Measurements from ENCODE around the gene OR8S1.

OR8S1 gene

DNA sequence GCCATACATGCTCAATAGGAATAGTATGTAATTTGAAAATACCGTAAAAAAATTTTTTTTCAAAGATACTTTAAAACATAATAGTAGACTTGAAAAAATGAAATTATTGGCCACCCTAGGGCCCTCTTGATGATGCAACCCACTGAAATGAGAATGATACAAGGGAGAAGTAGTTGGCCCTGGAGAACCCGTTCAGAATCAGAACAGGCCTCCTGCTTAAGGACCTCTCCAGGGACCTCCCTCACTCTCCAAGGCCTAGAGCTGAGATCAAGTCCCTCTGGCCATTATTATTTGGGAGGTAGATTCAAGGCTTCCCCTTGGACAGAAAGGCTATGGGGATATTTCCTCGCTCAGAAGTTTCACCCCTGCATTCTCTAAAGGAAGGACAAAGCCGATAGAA lies 32.5 kb downstream of the OR8S1 start:
- DNase-seq: no peak

DNA sequence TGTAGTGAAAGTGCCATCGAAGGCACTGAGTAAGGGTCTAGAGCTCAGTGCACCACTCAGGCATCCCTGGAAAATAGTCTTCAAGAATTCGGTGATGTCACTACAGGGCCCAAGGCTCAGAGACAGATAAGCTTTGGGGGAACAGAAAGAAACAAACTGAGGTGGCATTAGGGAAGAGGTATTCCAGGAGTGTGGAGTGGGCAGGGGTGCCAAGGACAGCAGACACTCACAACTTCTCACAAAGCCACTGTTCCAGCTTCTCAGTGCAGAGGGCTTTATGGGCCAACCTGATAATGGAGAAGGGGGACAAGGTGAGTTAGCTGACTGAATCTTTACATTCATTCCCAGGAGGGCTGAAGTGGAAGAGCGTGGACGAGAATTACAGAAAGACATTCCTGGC lies 42.3 kb downstream of the OR8S1 start:
- no peak for DNase-seq

DNA sequence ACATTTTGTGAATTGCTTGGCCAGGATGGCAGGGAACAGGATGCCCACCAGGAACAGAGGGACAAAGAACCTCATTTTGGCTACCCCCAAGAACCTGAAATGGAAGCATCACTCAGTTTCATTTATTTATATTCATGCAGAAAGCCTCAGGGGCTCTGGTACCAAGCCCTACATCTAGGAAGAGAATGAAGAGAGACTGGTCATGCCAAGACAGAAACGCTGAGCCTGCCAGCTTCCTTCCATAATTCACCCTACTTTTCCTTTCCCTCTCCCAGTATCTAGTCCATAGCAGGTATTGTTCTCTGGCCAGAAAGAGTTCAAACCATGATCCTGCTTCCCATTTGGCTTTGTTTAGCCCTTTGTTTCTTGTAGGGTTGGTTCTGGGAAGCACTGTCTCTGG lies 44.5 kb downstream of the OR8S1 start, which contains the start of gene LALBA:
TSS of gene LALBA (minus strand) at position 101 of the 400 bp plus-strand sequence. CDS start at position 75, 26 bp downstream.
- DNase-seq: no peak

DNA sequence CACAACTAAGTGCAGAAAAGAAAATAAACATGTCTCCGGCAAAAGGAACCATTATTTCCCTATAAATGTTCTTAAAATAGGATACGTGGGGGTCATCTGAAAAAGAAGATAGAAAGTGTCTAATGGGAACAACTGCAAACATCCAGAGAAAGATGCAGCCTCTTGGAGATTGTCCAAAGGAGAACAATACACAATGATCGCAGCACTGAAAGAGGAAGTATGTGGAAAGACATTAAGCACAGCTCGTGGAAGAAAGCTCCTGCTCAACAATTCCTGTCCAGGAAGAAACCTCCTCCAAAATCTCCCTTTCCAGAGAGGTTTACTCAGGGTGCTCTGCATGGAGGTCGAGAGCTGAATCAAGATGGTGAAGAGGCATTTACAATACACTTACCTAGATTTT lies 46.9 kb downstream of the OR8S1 start:
- no peak for DNase-seq

Measured in GOT3 (cell line).